Large intestine (tissue), 3 donors: Measurements from ENCODE around the gene SOX21. TPM values are rescaled to one million over a fixed set of nuclear protein-coding genes. Genes with fewer than 3 reads are reported as not detected.

Experiments
- DNase-seq, 2 donors: peaks; one replicate each; pipeline versions ENCODE4 v3.0.0 to v3.0.0-alpha.2; 2013
- H3K27ac ChIP-seq: one replicate; pipeline ENCODE4 v1.5.1; 2013; ENCODE audit warnings: low read length
- H3K27me3 ChIP-seq: 2 replicates; pipeline ENCODE4 v1.6.1; 2013; ENCODE audit warnings: low read length; ENCODE audit not compliant: control insufficient read depth, insufficient read depth
- H3K36me3 ChIP-seq: 2 replicates; pipeline ENCODE4 v1.6.1; 2013; ENCODE audit warnings: low read length; ENCODE audit not compliant: control insufficient read depth, insufficient read depth
- H3K4me1 ChIP-seq: one replicate; pipeline ENCODE4 v1.6.1; 2013; ENCODE audit warnings: low read length; ENCODE audit not compliant: control insufficient read depth, insufficient read depth
- H3K4me3 ChIP-seq: one replicate; pipeline ENCODE4 v1.5.1; 2013; ENCODE audit warnings: low read length
- H3K9me3 ChIP-seq: one replicate; pipeline ENCODE4 v1.6.1; 2013; ENCODE audit warnings: mild to moderate bottlenecking, low read depth, low read length, moderate library complexity; ENCODE audit not compliant: control insufficient read depth
- WGBS: methylation state at CpG from one replicate; pipeline ENCODE4 v1.1.5; 2013; ENCODE audit warnings: low lambda C conversion rate; ENCODE audit not compliant: insufficient coverage; 5-methylcytosine and 5-hydroxymethylcytosine counted together
- polyA plus RNA-seq: library from polyadenylated mRNA; unstranded; fragments of 120-200 nt; gene quantifications from one replicate; pipeline ENCODE4 v1.2.1, GENCODE V29; 2013

Gene SOX21
- polyA plus RNA-seq, 1 donor = not detected

- peaks cover 94% of the 10 kb centered on the region for H3K27me3 ChIP-seq
- WGBS = 0% methylated on average over 1 of the region's 7 CpGs
- no peaks in the 10 kb centered on the region for H3K36me3 ChIP-seq
- H3K27ac ChIP-seq = no peak overlapping the region
- no peak overlapping the region for H3K4me3 ChIP-seq
- H3K9me3 ChIP-seq = peaks cover 10% of the 10 kb centered on the region
- peaks cover 9% of the 10 kb centered on the region for H3K4me1 ChIP-seq
- DNase-seq = no peak
Observed at GRCh38 chr13:94709001-94709834, 3.1 kb downstream of the SOX21 start.

- peaks cover 8% of the 10 kb centered on the region for H3K4me1 ChIP-seq
- no peak for DNase-seq
- H3K36me3 ChIP-seq = no peaks in the 10 kb centered on the region
- peaks cover 94% of the 10 kb centered on the region for H3K27me3 ChIP-seq
- H3K9me3 ChIP-seq = peaks cover 10% of the 10 kb centered on the region
- H3K27ac ChIP-seq = no peak overlapping the region
- 0% methylated on average over 1 of the region's 31 CpGs for whole genome bisulfite sequencing
- no peak overlapping the region for H3K4me3 ChIP-seq
Observed at GRCh38 chr13:94708031-94708859, 4.1 kb downstream of the SOX21 start.

- Histone ChIP-seq H3K36me3 (no peaks in the 10 kb centered on the region), H3K27ac (no peak overlapping the region), H3K4me3 (no peak overlapping the region), H3K4me1 (peaks cover 4% of the 10 kb centered on the region), H3K27me3 (peaks cover 95% of the 10 kb centered on the region), H3K9me3 (peaks cover 10% of the 10 kb centered on the region)
- peak in 1 of 2 donors; percentile 11 for DNase-seq
- WGBS = 4% methylated on average over 6 of the region's 41 CpGs
Observed at GRCh38 chr13:94707400-94708021, 4.8 kb downstream of the SOX21 start.

GRCh38 chr13:94706843-94707399, 5.4 kb downstream of the SOX21 start:
- no peaks in the 10 kb centered on the region for H3K4me1 ChIP-seq
- no peak overlapping the region for H3K27ac ChIP-seq
- peaks cover 95% of the 10 kb centered on the region for H3K27me3 ChIP-seq
- no peaks in the 10 kb centered on the region for H3K36me3 ChIP-seq
- 0% methylated on average over 1 of the region's 15 CpGs for WGBS
- H3K9me3 ChIP-seq = peaks cover 10% of the 10 kb centered on the region
- no peak for DNase-seq
- H3K4me3 ChIP-seq = no peak overlapping the region

- H3K27me3 ChIP-seq = peaks cover 97% of the 10 kb centered on the region
- H3K4me3 ChIP-seq = no peak overlapping the region
- 2% methylated on average over 6 of the region's 16 CpGs for WGBS
- H3K4me1 ChIP-seq = no peaks in the 10 kb centered on the region
- no peaks in the 10 kb centered on the region for H3K36me3 ChIP-seq
- H3K27ac ChIP-seq = no peak overlapping the region
- DNase-seq = no peak
- peaks cover 11% of the 10 kb centered on the region for H3K9me3 ChIP-seq
Observed at GRCh38 chr13:94706101-94706842, 6.1 kb downstream of the SOX21 start.

- no peak overlapping the region for H3K4me3 ChIP-seq
- WGBS = 0% methylated on average over 1 of the region's 40 CpGs
- no peak overlapping the region for H3K27ac ChIP-seq
- peaks cover 98% of the 10 kb centered on the region for H3K27me3 ChIP-seq
- no peak for DNase-seq
- H3K9me3 ChIP-seq = peaks cover 7% of the 10 kb centered on the region
- no peaks in the 10 kb centered on the region for H3K4me1 ChIP-seq
- H3K36me3 ChIP-seq = no peaks in the 10 kb centered on the region
Observed at GRCh38 chr13:94705081-94706030, 7.0 kb downstream of the SOX21 start.

- 8% methylated on average over 2 of the region's 24 CpGs for WGBS
- H3K27ac ChIP-seq = no peak overlapping the region
- no peaks in the 10 kb centered on the region for H3K36me3 ChIP-seq
- no peak overlapping the region for H3K4me3 ChIP-seq
- DNase-seq = no peak
- no peaks in the 10 kb centered on the region for H3K4me1 ChIP-seq
- peaks cover 100% of the 10 kb centered on the region for H3K27me3 ChIP-seq
- H3K9me3 ChIP-seq = peaks cover 7% of the 10 kb centered on the region
Observed at GRCh38 chr13:94704377-94705080, 7.8 kb downstream of the SOX21 start.

GRCh38 chr13:94703721-94704314, 8.5 kb downstream of the SOX21 start:
- WGBS = 0% methylated on average over 1 of the region's 26 CpGs
- H3K4me1 ChIP-seq = no peaks in the 10 kb centered on the region
- peaks cover 100% of the 10 kb centered on the region for H3K27me3 ChIP-seq
- no peak overlapping the region for H3K4me3 ChIP-seq
- peaks cover 7% of the 10 kb centered on the region for H3K9me3 ChIP-seq
- no peaks in the 10 kb centered on the region for H3K36me3 ChIP-seq
- H3K27ac ChIP-seq = no peak overlapping the region
- DNase-seq = no peak
